Upper lobe of left lung (tissue), 4 donors: ENCODE measurements around the gene TRAK2.

Experiments
- EP300 ChIP-seq, 4 donors: sonication (generic); formaldehyde crosslinking; IDR thresholded peaks; one replicate each; pipeline ENCODE4 v1.5.1; 2017; ENCODE audit warnings: antibody characterized with exemption in 4 of 4, control low read depth in 2 of 4
- POLR2A ChIP-seq, 4 donors: fragments of 450-650 bp; IDR thresholded peaks; one replicate each; pipeline ENCODE4 v1.5.1; 2016 to 2017; ENCODE audit warnings: antibody characterized with exemption in 4 of 4, mild to moderate bottlenecking in 2 of 4

GRCh38 chr2:201467666-201468065 lies 16.4 kb upstream of the TRAK2 start:
- no peak for TF ChIP-seq EP300 (IDR thresholded peaks at IDR 0.05)
- no peak for TF ChIP-seq POLR2A (IDR thresholded peaks at IDR 0.05)
